Heart left ventricle (tissue), 13 donors: ENCODE results near the gene SYCP2L.
"Not testable (repeated sequence)": the region's sequence is repeated elsewhere in the genome, so short reads cannot be mapped to it uniquely, and the experiment has no call there.

ENCODE experiments used
- POLR2A ChIP-seq, 2 donors: fragments of 450-650 bp; IDR thresholded peaks; one replicate each; pipeline ENCODE4 v1.6.1; 2017; ENCODE audit warnings: antibody characterized with exemption in 2 of 2, mild to moderate bottlenecking in 2 of 2, moderate library complexity in 2 of 2
- TF ChIP-seq, protein P1 (sequence below), 12 donors: fragments of 200-600 bp; sonication (generic) in 4 of 12; IDR thresholded peaks; one replicate each; pipeline versions ENCODE4 v1.5.0 to v1.8.0; 2018 to 2022; ENCODE audit warnings: antibody characterized with exemption in 12 of 12, mild to moderate bottlenecking in 5 of 12
- donor health status: ischemic (EF 13 %, LVEDD 7.1; RV severe dilation, severe dysfunction).
- donor health status: DM: no; HTN: yes; CAD: no.
- donor health status: DM: no; HTN: no; CAD: no.
- donor health status: ischemic (EF 25% LVEDD 6.9; RV normal size, moderate dysfunction).
- donor health status: ischemic (EF 25% LVEDD 5.7; RV mildly dilated, moderate dysfunction).
- donor health status: ischemic (EF 35%, LVEDD 5.7; RV mildly dilated, moderate dysfunction).
- donor health status: nonischemic (EF 11% LVEDD 7.7; RV severe dilation, severe dysfunction).
- donor health status: DM: yes; HTN: yes; CAD: no.
- donor health status: PGD.
- donor health status: ischemic (EF 29% LVEDD 5.4; RV normal size, mild dysfunction).
- donor health status: nonischemic (EF 23%, LVEDD 6.1; RV moderate dilation, normal function).

DNA sequence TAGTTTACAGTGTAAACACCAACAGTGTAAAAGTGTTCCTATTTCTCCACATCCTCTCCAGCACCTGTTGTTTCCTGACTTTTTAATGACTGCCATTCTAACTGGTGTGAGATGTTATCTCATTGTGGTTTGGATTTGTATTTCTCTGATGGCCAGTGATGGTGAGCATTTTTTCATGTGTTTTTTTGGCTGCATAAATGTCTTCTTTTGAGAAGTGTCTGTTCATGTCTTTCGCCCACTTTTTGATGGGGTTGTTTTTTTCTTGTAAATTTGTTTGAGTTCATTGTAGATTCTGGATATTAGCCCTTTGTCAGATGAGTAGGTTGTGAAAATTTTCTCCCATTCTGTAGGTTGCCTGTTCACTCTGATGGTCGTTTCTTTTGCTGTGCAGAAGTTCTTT is 98.1 kb downstream of the SYCP2L start:
- TF ChIP-seq, protein P1, sequence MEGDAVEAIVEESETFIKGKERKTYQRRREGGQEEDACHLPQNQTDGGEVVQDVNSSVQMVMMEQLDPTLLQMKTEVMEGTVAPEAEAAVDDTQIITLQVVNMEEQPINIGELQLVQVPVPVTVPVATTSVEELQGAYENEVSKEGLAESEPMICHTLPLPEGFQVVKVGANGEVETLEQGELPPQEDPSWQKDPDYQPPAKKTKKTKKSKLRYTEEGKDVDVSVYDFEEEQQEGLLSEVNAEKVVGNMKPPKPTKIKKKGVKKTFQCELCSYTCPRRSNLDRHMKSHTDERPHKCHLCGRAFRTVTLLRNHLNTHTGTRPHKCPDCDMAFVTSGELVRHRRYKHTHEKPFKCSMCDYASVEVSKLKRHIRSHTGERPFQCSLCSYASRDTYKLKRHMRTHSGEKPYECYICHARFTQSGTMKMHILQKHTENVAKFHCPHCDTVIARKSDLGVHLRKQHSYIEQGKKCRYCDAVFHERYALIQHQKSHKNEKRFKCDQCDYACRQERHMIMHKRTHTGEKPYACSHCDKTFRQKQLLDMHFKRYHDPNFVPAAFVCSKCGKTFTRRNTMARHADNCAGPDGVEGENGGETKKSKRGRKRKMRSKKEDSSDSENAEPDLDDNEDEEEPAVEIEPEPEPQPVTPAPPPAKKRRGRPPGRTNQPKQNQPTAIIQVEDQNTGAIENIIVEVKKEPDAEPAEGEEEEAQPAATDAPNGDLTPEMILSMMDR (IDR thresholded peaks at IDR 0.05) = not testable (repeated sequence)
- not testable (repeated sequence) for TF ChIP-seq POLR2A (IDR thresholded peaks at IDR 0.05)
